Endothelial cell of umbilical vein (primary cell): Measurements from ENCODE around the gene MAGI1. TPM values are rescaled to one million over a fixed set of nuclear protein-coding genes. Genes with fewer than 3 reads are reported as not detected.
"Not testable (repeated sequence)": the region's sequence is repeated elsewhere in the genome, so short reads cannot be mapped to it uniquely, and the experiment has no call there.

Experiments used
- BruUV-seq: library from RNA; stranded (reverse); fragments of 400-500 nt; replicated peaks from 2 replicates; lab custom pipeline; 2021; lab: Mats Ljungman, UMichigan
- CTCF ChIA-PET: fragments of 300-600, 350-600 bp; sonication (Branson Sonifier 250); formaldehyde crosslinking; loops from one replicate; lab custom pipeline; 2021; ENCODE audit warnings: antibody characterized with exemption, inconsistent platforms; lab: Charles Lee
- POLR2A ChIA-PET: fragments of 300-600, 350-600 bp; sonication (Branson Sonifier 250); formaldehyde crosslinking; loops from one replicate; lab custom pipeline; 2021; ENCODE audit warnings: antibody characterized with exemption, inconsistent platforms; lab: Charles Lee
- DNase-seq: peaks from one replicate; pipeline ENCODE4 v3.0.0-alpha.2; 2011; ENCODE audit warnings: low read depth, low spot score
- FAIRE-seq: peaks from 2 replicates; lab custom pipeline; 2011; peaks lifted over from hg19 to GRCh38; lab: Jason Lieb, UNC
- H2AFZ ChIP-seq: 2 replicates; pipeline ENCODE4 v1.6.0; 2012; ENCODE audit warnings: low read depth, low read length, control low read depth, inconsistent platforms
- H3K27ac ChIP-seq: 2 replicates; pipeline ENCODE4 v1.5.1; 2011; ENCODE audit warnings: low read depth, mild to moderate bottlenecking, control low read depth, low read length, moderate library complexity; ENCODE audit not compliant: insufficient read depth
- H3K27me3 ChIP-seq, 2 experiments: 2 replicates each; pipeline versions ENCODE4 v1.6.0 to v1.6.1; 2011; ENCODE audit warnings: low read length in 2 of 2, mixed read lengths in 1 of 2; ENCODE audit not compliant: control insufficient read depth in 2 of 2, insufficient read depth in 2 of 2
- H3K36me3 ChIP-seq, 2 experiments: 2 replicates in 1 of 2; 3 replicates in 1 of 2; pipeline ENCODE4 v1.5.1; 2011; ENCODE audit warnings: low read length in 2 of 2, mild to moderate bottlenecking in 1 of 2, moderate library complexity in 1 of 2; ENCODE audit not compliant: control insufficient read depth in 2 of 2, insufficient read depth in 2 of 2; ENCODE audit errors: extremely low read depth in 1 of 2
- H3K4me1 ChIP-seq: 3 replicates; pipeline ENCODE4 v1.5.1; 2011; ENCODE audit warnings: mild to moderate bottlenecking, low read length; ENCODE audit not compliant: control insufficient read depth, insufficient read depth; ENCODE audit errors: extremely low read depth
- H3K4me2 ChIP-seq: 2 replicates; pipeline ENCODE4 v1.6.1; 2011; ENCODE audit warnings: low read length, control low read depth, mixed read lengths; ENCODE audit not compliant: insufficient read depth
- H3K4me3 ChIP-seq, 3 experiments: fragments of 200-600 bp in 1 of 3; sonication (generic), shearing (Covaris generic) in 1 of 3; replicated peaks in 1 of 3; 2 replicates each; pipeline ENCODE4 v1.5.1; 2011 to 2016; ENCODE audit warnings: control low read depth in 3 of 3, low read length in 3 of 3, mild to moderate bottlenecking in 2 of 3, inconsistent platforms in 1 of 3, low read depth in 1 of 3, moderate library complexity in 1 of 3; ENCODE audit not compliant: insufficient read depth in 1 of 3
- H3K79me2 ChIP-seq: 2 replicates; pipeline ENCODE4 v1.6.0; 2012; ENCODE audit warnings: low read length, inconsistent platforms; ENCODE audit not compliant: control insufficient read depth, insufficient read depth
- H3K9ac ChIP-seq: replicated peaks from 2 replicates; pipeline ENCODE3; 2011; ENCODE audit warnings: low read length, control low read depth; ENCODE audit not compliant: insufficient read depth; ENCODE audit errors: extremely low read depth
- H3K9me1 ChIP-seq: replicated peaks from 3 replicates; pipeline ENCODE4 v1.6.0; 2011; ENCODE audit warnings: mild to moderate bottlenecking, low read length; ENCODE audit not compliant: control insufficient read depth, insufficient read depth; ENCODE audit errors: extremely low read depth
- H3K9me3 ChIP-seq: replicated peaks from 2 replicates; pipeline ENCODE4 v1.5.1; 2012; ENCODE audit warnings: low read length, inconsistent platforms; ENCODE audit not compliant: control insufficient read depth, insufficient read depth
- H4K20me1 ChIP-seq: replicated peaks from 2 replicates; pipeline ENCODE3; 2011; ENCODE audit warnings: mild to moderate bottlenecking, low read length; ENCODE audit not compliant: control insufficient read depth, insufficient read depth; ENCODE audit errors: extremely low read depth
- CTCF ChIP-seq, 2 donors: IDR thresholded peaks; 1 replicate in 1 of 2; 2 replicates in 1 of 2; pipeline ENCODE4 v1.5.1; 2011; ENCODE audit warnings: low read length in 2 of 2, mild to moderate bottlenecking in 2 of 2, moderate library complexity in 2 of 2, control low read depth in 1 of 2, inconsistent platforms in 1 of 2, low read depth in 1 of 2; ENCODE audit not compliant: insufficient read depth in 1 of 2; ENCODE audit errors: extremely low read depth in 1 of 2
- EZH2 ChIP-seq: IDR thresholded peaks from 2 replicates; pipeline ENCODE4 v1.6.1; 2012; ENCODE audit warnings: borderline replicate concordance, low read depth, mild to moderate bottlenecking, moderate library complexity, low read length, inconsistent platforms; ENCODE audit not compliant: severe bottlenecking
- FOS ChIP-seq: IDR thresholded peaks from 2 replicates; pipeline ENCODE4 v1.6.1; 2011; ENCODE audit warnings: mild to moderate bottlenecking, low read length, moderate library complexity, borderline replicate concordance; ENCODE audit not compliant: insufficient read depth
- GATA2 ChIP-seq: IDR thresholded peaks from 2 replicates; pipeline ENCODE4 v1.7.0; 2011; ENCODE audit warnings: low read depth, mild to moderate bottlenecking, moderate library complexity, mixed read lengths, low read length; ENCODE audit not compliant: insufficient read length, insufficient read depth
- JUN ChIP-seq: IDR thresholded peaks from 2 replicates; pipeline ENCODE4 v1.6.1; 2011; ENCODE audit warnings: borderline replicate concordance, low read depth; ENCODE audit not compliant: insufficient read length, insufficient read depth
- MAX ChIP-seq: IDR thresholded peaks from 2 replicates; pipeline ENCODE4 v1.6.1; 2011; ENCODE audit not compliant: insufficient read depth, insufficient read length
- MYC ChIP-seq: IDR thresholded peaks from one replicate; pipeline ENCODE4 v1.6.1; 2011; ENCODE audit warnings: mild to moderate bottlenecking, low read depth, low read length
- POLR2A ChIP-seq: IDR thresholded peaks from 2 replicates; pipeline ENCODE4 v1.6.1; 2012; ENCODE audit warnings: low read depth, mild to moderate bottlenecking, control low read depth, low read length
- POLR2AphosphoS5 ChIP-seq: IDR thresholded peaks from 2 replicates; pipeline ENCODE4 v1.6.1; 2012; ENCODE audit warnings: low read depth, mild to moderate bottlenecking, control low read depth, low read length, moderate library complexity; ENCODE audit not compliant: insufficient read depth
- dilution Hi-C: fragments of 300-500 bp; cut with MboI; formaldehyde crosslinking; loops from one replicate; pipeline ENCODE4 v1.15.0; 2019; ENCODE audit warnings: low sequenced_read_pairs; ENCODE audit not compliant: extremely low pct_ligation_motif_present
- intact Hi-C: fragments of 100-400 bp; cut with micrococcal nuclease; formaldehyde crosslinking; loops from one replicate; pipeline ENCODE4 v1.10.0; 2022
- polyA plus RNA-seq, 4 experiments: library from polyadenylated mRNA; depleted of rRNA in 3 of 4; stranded (reverse) in 3 of 4; unstranded in 1 of 4; fragments of >200 nt; gene quantifications; 2 replicates each; pipeline versions ENCODE4 v1.2.1 to v1.2.3, GENCODE V29; 2011 to 2012; ENCODE audit warnings: missing spikeins in 1 of 4
- total RNA-seq: library from RNA; stranded (reverse); gene quantifications from 2 replicates; pipeline ENCODE4 v1.2.3, GENCODE V29; 2021

MAGI1 gene
- total and polyA plus RNA-seq, 2 donors (not counting 3 experiments of a cell fraction or from before 2014, with no cell fraction given): 10.1 to 47.9 TPM

- FAIRE-seq (no peak), DNase-seq (peak; percentile 49)
- no peak overlapping the region for H3K4me3 ChIP-seq
- no peak overlapping the region for H3K4me2 ChIP-seq
- H3K36me3 ChIP-seq: no peaks in the 10 kb centered on the region
- no peak overlapping the region for H2AFZ ChIP-seq
- H3K4me1 ChIP-seq: no peaks in the 10 kb centered on the region
- ChIA-PET POLR2A (no interaction called here), CTCF (interaction anchor here (0.6 to 1.8 kb wide), 7 partner anchors 11 to 148 kb away, joined by 3 to 7 read pairs (median 3); no protein-coding TSS in a partner anchor)
- intact Hi-C loops: no loop called here
- no TSS peak for BruUV-seq
- H4K20me1 ChIP-seq: no peaks in the 10 kb centered on the region
- TF ChIP-seq POLR2AphosphoS5 (no peak), EZH2 (no peak), CTCF (IDR thresholded peaks at IDR 0.05; ENCODE audit: extremely low read depth in 1 of 2, insufficient read depth in 1 of 2, low read depth in 1 of 2, low read length in 2 of 2) (no peak), MAX (no peak), JUN (no peak), FOS (no peak), GATA2 (no peak), MYC (no peak), POLR2A (no peak)
- H3K79me2 ChIP-seq: no peaks in the 10 kb centered on the region
- no peak overlapping the region for H3K9ac ChIP-seq
- dilution Hi-C loops: no loop called here
- H3K27ac ChIP-seq: no peak overlapping the region
- no peaks in the 10 kb centered on the region for H3K9me3 ChIP-seq
- no peaks in the 10 kb centered on the region for H3K9me1 ChIP-seq
- H3K27me3 ChIP-seq: no peaks in the 10 kb centered on the region
Observed at GRCh38 chr3:66047311-66048050, 8.8 kb upstream of the MAGI1 start.

GRCh38 chr3:66046321-66046720 lies 7.6 kb upstream of the MAGI1 start:
- H3K9me3 ChIP-seq, DNase-seq, H3K4me1 ChIP-seq, POLR2A ChIA-PET, H3K9ac ChIP-seq, H4K20me1 ChIP-seq, intact Hi-C loops, H3K9me1 ChIP-seq, H2AFZ ChIP-seq, BruUV-seq, dilution Hi-C loops, H3K79me2 ChIP-seq, FAIRE-seq, H3K27ac ChIP-seq, H3K4me2 ChIP-seq, H3K4me3 ChIP-seq, H3K36me3 ChIP-seq, H3K27me3 ChIP-seq: not testable (repeated sequence)
- CTCF ChIA-PET: interaction anchor here (1.1 kb wide), 1 partner anchor 12 kb away, joined by 3 read pairs; no protein-coding TSS in a partner anchor
